GM12892 (cell line): ENCODE measurements around the gene COL5A1.

Experiments
- DNase-seq: peaks from one replicate; pipeline ENCODE4 v3.0.0; 2011; ENCODE audit not compliant: insufficient read length
- FAIRE-seq: peaks from 2 replicates; lab custom pipeline; 2011; peaks lifted over from hg19 to GRCh38; lab: Jason Lieb, UNC
- POLR2A ChIP-seq: IDR thresholded peaks from 2 replicates; pipeline ENCODE4 v1.6.1; 2011; ENCODE audit warnings: low read depth, low read length, control low read depth
- POLR2AphosphoS5 ChIP-seq: IDR thresholded peaks from 2 replicates; pipeline ENCODE4 v1.6.1; 2011; ENCODE audit warnings: low read depth, low read length, control low read depth
- TAF1 ChIP-seq: IDR thresholded peaks from 2 replicates; pipeline ENCODE4 v1.6.1; 2011; ENCODE audit warnings: low read depth, mild to moderate bottlenecking, control low read depth, low read length, borderline replicate concordance

COL5A1 gene

GRCh38 chr9:134846187-134846586 is 204.6 kb downstream of the COL5A1 start:
- FAIRE-seq (no peak), DNase-seq (no peak)
- no peak for TF ChIP-seq POLR2AphosphoS5
- TF ChIP-seq TAF1: no peak

- DNase-seq (no peak), FAIRE-seq (no peak)
- TF ChIP-seq POLR2A (no peak), TAF1 (no peak), POLR2AphosphoS5 (no peak)
Measured at GRCh38 chr9:134846699-134847098, 205.1 kb downstream of the COL5A1 start.

- TF ChIP-seq POLR2AphosphoS5: no peak
- TF ChIP-seq POLR2A: no peak
- no peak for TF ChIP-seq TAF1
- DNase-seq (no peak), FAIRE-seq (no peak)
Measured at GRCh38 chr9:134847138-134847537, 205.5 kb downstream of the COL5A1 start.

GRCh38 chr9:134847752-134848432 is 206.3 kb downstream of the COL5A1 start:
- FAIRE-seq (no peak), DNase-seq (no peak)
- no peak for TF ChIP-seq POLR2A
- TF ChIP-seq TAF1: no peak
- no peak for TF ChIP-seq POLR2AphosphoS5

- no peak for TF ChIP-seq POLR2A
- TF ChIP-seq TAF1: no peak
- no peak for TF ChIP-seq POLR2AphosphoS5
- no peak for FAIRE-seq
Measured at GRCh38 chr9:134848504-134848903, 206.9 kb downstream of the COL5A1 start.

GRCh38 chr9:134850611-134851010 is 209.0 kb downstream of the COL5A1 start:
- FAIRE-seq: no peak
- no peak for DNase-seq
- TF ChIP-seq TAF1 (no peak), POLR2AphosphoS5 (no peak), POLR2A (no peak)

More at GRCh38 chr9:134848504-134848903, 206.9 kb downstream of the COL5A1 start:
- no peak for DNase-seq

- TF ChIP-seq TAF1 (no peak), POLR2AphosphoS5 (no peak), POLR2A (no peak)
- DNase-seq (no peak), FAIRE-seq (no peak)
Measured at GRCh38 chr9:134851020-134851419, 209.4 kb downstream of the COL5A1 start.

- DNase-seq (no peak), FAIRE-seq (no peak)
- TF ChIP-seq TAF1 (no peak), POLR2A (no peak), POLR2AphosphoS5 (no peak)
Measured at GRCh38 chr9:134852906-134853654, 211.5 kb downstream of the COL5A1 start.

- DNase-seq (peak; percentile 10), FAIRE-seq (no peak)
- TF ChIP-seq POLR2A (no peak), TAF1 (no peak), POLR2AphosphoS5 (no peak)
Measured at GRCh38 chr9:134853893-134854292, 212.3 kb downstream of the COL5A1 start.

- no peak for TF ChIP-seq POLR2A
- TF ChIP-seq TAF1: no peak
- no peak for TF ChIP-seq POLR2AphosphoS5
- DNase-seq: no peak
- no peak for FAIRE-seq
Measured at GRCh38 chr9:134854541-134854981, 213.0 kb downstream of the COL5A1 start.

- TF ChIP-seq POLR2AphosphoS5: no peak
- TF ChIP-seq TAF1: no peak
- no peak for TF ChIP-seq POLR2A
- DNase-seq: peak; percentile 6
- no peak for FAIRE-seq
Measured at GRCh38 chr9:134855231-134855899, 213.8 kb downstream of the COL5A1 start.
